ENCODE results near the gene BRME1. TPM values are rescaled to one million over a fixed set of nuclear protein-coding genes. Genes with fewer than 3 reads are reported as not detected.

The BRME1 gene
- total RNA-seq, 4 donors from 2014 or later = 0.42 to 1.1 (median 0.78) TPM

GRCh38 chr19:13906910-13907309 is 993 bp upstream of the BRME1 start:
- no peak for TF ChIP-seq EP300 (IDR thresholded peaks at IDR 0.05)
- TF ChIP-seq POLR2AphosphoS5 (IDR thresholded peaks at IDR 0.05) = no peak
- no peak for TF ChIP-seq POLR2A (IDR thresholded peaks at IDR 0.05; ENCODE audit: low read depth)
- TF ChIP-seq CTCF (IDR thresholded peaks at IDR 0.05) = no peak
- H3K4me1 ChIP-seq = peaks cover 17 to 27% (median 21%) of the 10 kb centered on the region in 4 donors
- no peak overlapping the region for H3K27ac ChIP-seq (replicated peaks in 1 of 4)
- DNase-seq (ENCODE audit: extremely low spot score) = no peak
- peaks cover 0 to 7% (median 0%) of the 10 kb centered on the region in 4 donors for H3K27me3 ChIP-seq
- intact Hi-C loops (cut with DNase I) = no loop called here
- H3K4me3 ChIP-seq = peak overlapping the region; percentile 77 to 99 (median 90)
- H3K9me3 ChIP-seq = no peaks in the 10 kb centered on the region
- 95% methylated on average over 5 of the region's 5 CpGs for WGBS
- peaks cover 10 to 28% (median 23%) of the 10 kb centered on the region in 4 donors for H3K36me3 ChIP-seq

- intact Hi-C loops (cut with DNase I) = no loop called here
- 0% methylated on average over 1 of the region's 13 CpGs for WGBS
- Histone ChIP-seq H3K27ac (replicated peaks in 1 of 4) (peak overlapping the region; percentile 68 to 77 (median 76)), H3K4me3 (peak overlapping the region; percentile 77 to 99 (median 90)), H3K4me1 (peaks cover 17 to 27% (median 21%) of the 10 kb centered on the region in 4 donors), H3K36me3 (peaks cover 9 to 24% (median 21%) of the 10 kb centered on the region in 4 donors), H3K27me3 (peaks cover 0 to 7% (median 0%) of the 10 kb centered on the region in 4 donors), H3K9me3 (no peaks in the 10 kb centered on the region)
- TF ChIP-seq CTCF (IDR thresholded peaks at IDR 0.05) (no peak), POLR2A (IDR thresholded peaks at IDR 0.05; ENCODE audit: low read depth) (no peak), POLR2AphosphoS5 (IDR thresholded peaks at IDR 0.05) (no peak), EP300 (IDR thresholded peaks at IDR 0.05) (no peak)
- DNase-seq (ENCODE audit: extremely low spot score) = no peak
Observed at GRCh38 chr19:13906521-13906904, 596 bp upstream of the BRME1 start.

- peaks cover 17 to 30% (median 21%) of the 10 kb centered on the region in 4 donors for H3K4me1 ChIP-seq
- no peaks in the 10 kb centered on the region for H3K9me3 ChIP-seq
- TF ChIP-seq POLR2AphosphoS5 (IDR thresholded peaks at IDR 0.05) (no peak), CTCF (IDR thresholded peaks at IDR 0.05) (peak in 1 of 3 experiments; percentile 35)
- H3K27ac ChIP-seq (replicated peaks in 1 of 4) = no peak overlapping the region
- intact Hi-C loops (cut with DNase I) = no loop called here
- H3K36me3 ChIP-seq = no peaks in the 10 kb centered on the region
- no peak overlapping the region for H3K4me3 ChIP-seq
- 93% methylated on average over 4 of the region's 4 CpGs for WGBS
- H3K27me3 ChIP-seq = peaks cover 0 to 7% (median 0%) of the 10 kb centered on the region in 4 donors
- no peak for DNase-seq (ENCODE audit: extremely low spot score)
Observed at GRCh38 chr19:13902993-13903555, 2.8 kb downstream of the BRME1 start.

- intact Hi-C loops (cut with DNase I) = no loop called here
- DNase-seq (ENCODE audit: extremely low spot score) = no peak
Observed at GRCh38 chr19:13899912-13900584, 5.9 kb downstream of the BRME1 start.

GRCh38 chr19:13899393-13899792 is 6.5 kb downstream of the BRME1 start:
- Histone ChIP-seq H3K27me3 (no peaks in the 10 kb centered on the region), H3K4me3 (no peak overlapping the region), H3K4me1 (peaks cover 0 to 4% (median 0%) of the 10 kb centered on the region in 4 donors), H3K27ac (replicated peaks in 1 of 4) (no peak overlapping the region), H3K9me3 (no peaks in the 10 kb centered on the region), H3K36me3 (no peaks in the 10 kb centered on the region)
- intact Hi-C loops (cut with DNase I) = no loop called here
- WGBS = 74% methylated on average over 9 of the region's 10 CpGs
- no peak for TF ChIP-seq POLR2AphosphoS5 (IDR thresholded peaks at IDR 0.05)
- TF ChIP-seq POLR2A (IDR thresholded peaks at IDR 0.05; ENCODE audit: low read depth) = no peak
- no peak for TF ChIP-seq CTCF (IDR thresholded peaks at IDR 0.05)
- TF ChIP-seq EP300 (IDR thresholded peaks at IDR 0.05) = no peak
- no peak for DNase-seq (ENCODE audit: extremely low spot score)

More at GRCh38 chr19:13899912-13900584, 5.9 kb downstream of the BRME1 start:
- TF ChIP-seq EP300 (IDR thresholded peaks at IDR 0.05) (no peak), POLR2A (IDR thresholded peaks at IDR 0.05; ENCODE audit: low read depth) (no peak), POLR2AphosphoS5 (IDR thresholded peaks at IDR 0.05) (no peak)
- Histone ChIP-seq H3K27ac (replicated peaks in 1 of 4) (no peak overlapping the region), H3K36me3 (no peaks in the 10 kb centered on the region), H3K4me3 (no peak overlapping the region), H3K9me3 (no peaks in the 10 kb centered on the region), H3K27me3 (no peaks in the 10 kb centered on the region), H3K4me1 (peaks cover 0 to 6% (median 0%) of the 10 kb centered on the region in 4 donors)
- 58% methylated on average over 5 of the region's 5 CpGs for WGBS

Measured in esophagus muscularis mucosa (tissue), 4 donors.